Measurements from ENCODE around the gene VPS26B.
"Not testable (repeated sequence)": the region's sequence is repeated elsewhere in the genome, so short reads cannot be mapped to it uniquely, and the experiment has no call there.

The VPS26B gene

DNA sequence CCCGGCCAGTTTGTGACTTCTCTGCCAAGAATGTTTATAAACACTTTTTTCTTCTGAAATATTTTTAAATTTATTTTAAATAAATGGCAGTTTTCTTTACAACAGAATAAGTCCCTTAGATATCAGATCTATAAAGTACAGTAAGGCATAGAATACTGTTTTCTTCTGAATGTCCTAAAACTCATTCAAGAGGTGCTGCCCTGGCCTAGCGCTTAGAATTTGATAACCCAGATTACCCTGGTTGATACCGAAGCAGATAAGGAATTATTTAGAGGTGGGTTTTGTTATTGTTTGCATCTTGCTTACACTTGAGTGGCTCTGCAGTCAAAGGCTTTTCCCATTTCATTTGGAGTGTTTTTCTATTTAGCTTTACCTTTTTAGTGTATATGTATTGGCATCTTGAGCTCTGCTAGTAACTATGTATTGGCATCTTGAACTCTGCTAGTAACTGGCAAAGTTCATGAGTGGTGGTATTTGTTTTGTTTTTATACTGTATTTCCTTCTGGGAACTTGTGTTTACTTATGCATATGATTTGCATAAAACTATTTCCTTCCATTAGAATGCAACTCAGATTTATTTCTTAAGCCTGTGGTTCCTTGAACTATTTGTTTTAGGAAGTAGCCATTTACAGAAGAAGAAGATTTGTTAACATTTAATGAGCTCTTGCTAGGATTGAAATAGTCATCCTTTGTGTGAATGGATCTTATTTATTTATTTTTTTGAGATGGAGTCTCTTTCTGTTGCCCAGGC is 30.1 kb downstream of the VPS26B start:
- no peak for TF ChIP-seq CTCF (IDR thresholded peaks at IDR 0.05; ENCODE audit: control insufficient read depth, insufficient read depth, low read depth, low read length, missing control alignments)
- H3K4me3 ChIP-seq (ENCODE audit: control insufficient read depth, low read depth, low read length), result peak overlapping the region; percentile 98
- no peak for DNase-seq (ENCODE audit: low read depth)

DNA sequence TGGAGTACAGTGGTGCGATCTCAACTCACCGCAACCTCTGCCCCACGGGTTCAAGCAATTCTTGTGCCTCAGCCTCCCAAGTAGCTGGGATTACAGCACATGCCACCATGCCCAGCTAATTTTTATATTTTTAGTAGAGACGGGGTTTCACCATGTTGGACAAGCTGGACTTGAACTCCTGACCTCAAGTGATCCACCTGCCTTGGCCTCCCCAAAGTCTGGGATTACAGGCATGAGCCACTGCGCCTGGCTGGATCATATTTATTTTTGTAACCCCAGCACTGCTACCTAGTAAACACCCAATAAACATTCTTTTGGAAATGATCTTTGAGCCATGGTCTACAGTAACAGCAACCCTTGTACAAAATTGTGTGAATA is 30.7 kb downstream of the VPS26B start:
- DNase-seq (ENCODE audit: low read depth); H3K4me3 ChIP-seq (ENCODE audit: control insufficient read depth, low read depth, low read length): not testable (repeated sequence)

- no peak for TF ChIP-seq CTCF (IDR thresholded peaks at IDR 0.05; ENCODE audit: control insufficient read depth, insufficient read depth, low read depth, low read length, missing control alignments)
- H3K4me3 ChIP-seq (ENCODE audit: control insufficient read depth, low read depth, low read length), result no peak overlapping the region
- no peak for DNase-seq (ENCODE audit: low read depth)
Measured at GRCh38 chr11:134257101-134257500, 32.6 kb downstream of the VPS26B start.

DNA sequence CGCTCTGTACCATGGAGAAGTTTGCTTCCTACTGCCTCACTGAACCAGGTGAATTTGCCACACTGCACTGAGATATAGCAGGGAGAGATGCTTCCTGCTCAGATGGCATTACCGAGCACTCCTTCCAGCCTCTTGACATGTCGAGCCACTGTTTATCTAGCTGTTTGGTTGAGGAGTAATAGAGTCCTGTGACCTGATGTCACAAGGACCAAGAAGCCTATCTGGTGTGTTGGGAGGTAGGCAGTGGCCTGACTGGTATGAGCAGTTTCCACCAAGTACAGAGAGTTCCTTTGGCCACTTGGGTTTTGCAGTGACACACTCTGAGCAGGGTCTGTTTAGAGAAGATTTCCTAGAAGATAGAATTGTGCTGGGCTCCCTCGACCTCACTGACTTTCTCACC is 34.1 kb downstream of the VPS26B start:
- no peak for DNase-seq (ENCODE audit: low read depth)
- no peak overlapping the region for H3K4me3 ChIP-seq (ENCODE audit: control insufficient read depth, low read depth, low read length)
- TF ChIP-seq CTCF (IDR thresholded peaks at IDR 0.05; ENCODE audit: control insufficient read depth, insufficient read depth, low read depth, low read length, missing control alignments), result no peak

DNA sequence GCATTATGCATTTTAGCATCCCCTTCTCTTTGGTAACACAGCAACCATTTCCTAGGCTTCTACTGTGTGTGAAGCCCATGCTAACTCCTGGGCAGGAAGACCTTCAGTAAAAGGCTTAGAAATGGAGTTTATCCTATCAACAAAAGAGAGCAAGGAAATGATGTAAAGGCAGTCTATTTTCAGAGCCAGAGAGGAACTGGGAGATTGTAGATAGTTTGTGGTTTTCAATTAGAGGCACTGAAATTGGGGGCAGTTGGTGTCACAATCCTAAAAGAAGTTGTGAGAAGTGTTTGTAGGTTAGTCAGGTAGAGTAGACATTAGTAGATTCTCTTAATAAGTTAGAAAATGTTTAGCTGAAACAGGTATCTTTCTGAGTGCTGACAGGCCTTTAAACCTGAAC is 36.0 kb downstream of the VPS26B start:
- no peak for DNase-seq (ENCODE audit: low read depth)
- no peak for TF ChIP-seq CTCF (IDR thresholded peaks at IDR 0.05; ENCODE audit: control insufficient read depth, insufficient read depth, low read depth, low read length, missing control alignments)
- H3K4me3 ChIP-seq (ENCODE audit: control insufficient read depth, low read depth, low read length), result no peak overlapping the region

DNA sequence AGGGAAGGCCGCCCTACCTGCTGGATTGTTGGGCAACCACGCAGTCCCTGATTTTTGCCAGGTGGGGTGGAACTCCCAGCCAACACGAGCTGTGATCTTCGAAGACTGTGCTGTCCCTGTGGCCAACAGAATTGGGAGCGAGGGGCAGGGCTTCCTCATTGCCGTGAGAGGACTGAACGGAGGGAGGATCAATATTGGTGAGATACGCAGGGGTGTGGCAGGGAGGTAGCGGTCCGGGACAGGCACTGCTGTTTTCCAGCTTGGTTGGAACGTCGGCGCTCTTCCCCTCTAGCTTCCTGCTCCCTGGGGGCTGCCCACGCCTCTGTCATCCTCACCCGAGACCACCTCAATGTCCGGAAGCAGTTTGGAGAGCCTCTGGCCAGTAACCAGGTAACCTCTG is 36.5 kb downstream of the VPS26B start:
- DNase-seq (ENCODE audit: low read depth), result no peak
- TF ChIP-seq CTCF (IDR thresholded peaks at IDR 0.05; ENCODE audit: control insufficient read depth, insufficient read depth, low read depth, low read length, missing control alignments), result no peak
- H3K4me3 ChIP-seq (ENCODE audit: control insufficient read depth, low read depth, low read length), result no peak overlapping the region

GRCh38 chr11:134261626-134262488 is 37.4 kb downstream of the VPS26B start:
- no peak for DNase-seq (ENCODE audit: low read depth)
- H3K4me3 ChIP-seq (ENCODE audit: control insufficient read depth, low read depth, low read length), result no peak overlapping the region
- peak; percentile 67 for TF ChIP-seq CTCF (IDR thresholded peaks at IDR 0.05; ENCODE audit: control insufficient read depth, insufficient read depth, low read depth, low read length, missing control alignments)

Measured in AG09309 (cell line).